ENCODE data around the gene GATD1. TPM values are rescaled to one million over a fixed set of nuclear protein-coding genes. Genes with fewer than 3 reads are reported as not detected.

The GATD1 gene
- total and polyA plus RNA-seq, 2 donors: 13.0 to 31.2 TPM

GRCh38 chr11:803770-804598 lies 26.7 kb upstream of the GATD1 start:
- peak overlapping the region; percentile 70 to 73 for H3K4me3 ChIP-seq (ENCODE audit: low read length in 2 of 2)
- H3K27ac ChIP-seq (ENCODE audit: low read depth in 1 of 2, low read length in 1 of 2): peak overlapping the region in 1 of 2 donors; percentile 95
- H3K36me3 ChIP-seq (ENCODE audit: control insufficient read depth in 2 of 2, insufficient read depth in 2 of 2, low read length in 1 of 2): peaks cover 37 to 41% of the 10 kb centered on the region in 2 donors
- peaks cover 26 to 34% of the 10 kb centered on the region in 2 donors for H3K4me1 ChIP-seq (ENCODE audit: control insufficient read depth in 2 of 2, insufficient read depth in 2 of 2, low read length in 2 of 2)
- DNase-seq (ENCODE audit: low read depth in 6 of 9, low spot score in 9 of 9): no peak
- H3K27me3 ChIP-seq (ENCODE audit: control insufficient read depth in 2 of 2, insufficient read depth in 1 of 2, low read length in 1 of 2): no peaks in the 10 kb centered on the region
- peaks cover 0 to 5% of the 10 kb centered on the region in 2 donors for H3K9me3 ChIP-seq (ENCODE audit: control insufficient read depth in 2 of 2, insufficient read depth in 1 of 2, low read length in 1 of 2)
- 60% methylated on average over 26 of the region's 26 CpGs for WGBS

- Histone ChIP-seq H3K4me3 (ENCODE audit: low read length in 2 of 2) (no peak overlapping the region), H3K27me3 (ENCODE audit: control insufficient read depth in 2 of 2, insufficient read depth in 1 of 2, low read length in 1 of 2) (no peaks in the 10 kb centered on the region), H3K36me3 (ENCODE audit: control insufficient read depth in 2 of 2, insufficient read depth in 2 of 2, low read length in 1 of 2) (peaks cover 38 to 43% of the 10 kb centered on the region in 2 donors), H3K27ac (ENCODE audit: low read depth in 1 of 2, low read length in 1 of 2) (no peak overlapping the region), H3K4me1 (ENCODE audit: control insufficient read depth in 2 of 2, insufficient read depth in 2 of 2, low read length in 2 of 2) (peaks cover 24 to 31% of the 10 kb centered on the region in 2 donors), H3K9me3 (ENCODE audit: control insufficient read depth in 2 of 2, insufficient read depth in 1 of 2, low read length in 1 of 2) (peaks cover 0 to 5% of the 10 kb centered on the region in 2 donors)
- WGBS: 93% methylated on average over 8 of the region's 8 CpGs
- no peak for DNase-seq (ENCODE audit: low read depth in 6 of 9, low spot score in 9 of 9)
These were observed 26.1 kb upstream of the GATD1 start for GRCh38 chr11:803467-803742.

- no peaks in the 10 kb centered on the region for H3K27me3 ChIP-seq (ENCODE audit: control insufficient read depth in 2 of 2, insufficient read depth in 1 of 2, low read length in 1 of 2)
- 96% methylated on average over 28 of the region's 28 CpGs for WGBS
- peaks cover 38 to 43% of the 10 kb centered on the region in 2 donors for H3K36me3 ChIP-seq (ENCODE audit: control insufficient read depth in 2 of 2, insufficient read depth in 2 of 2, low read length in 1 of 2)
- no peak overlapping the region for H3K4me3 ChIP-seq (ENCODE audit: low read length in 2 of 2)
- H3K9me3 ChIP-seq (ENCODE audit: control insufficient read depth in 2 of 2, insufficient read depth in 1 of 2, low read length in 1 of 2): peaks cover 0 to 5% of the 10 kb centered on the region in 2 donors
- H3K27ac ChIP-seq (ENCODE audit: low read depth in 1 of 2, low read length in 1 of 2): no peak overlapping the region
- DNase-seq (ENCODE audit: low read depth in 6 of 9, low spot score in 9 of 9): no peak
- peaks cover 25 to 30% of the 10 kb centered on the region in 2 donors for H3K4me1 ChIP-seq (ENCODE audit: control insufficient read depth in 2 of 2, insufficient read depth in 2 of 2, low read length in 2 of 2)
These were observed 25.6 kb upstream of the GATD1 start for GRCh38 chr11:802693-803466.

GRCh38 chr11:802018-802617 lies 24.8 kb upstream of the GATD1 start:
- DNase-seq (ENCODE audit: low read depth in 6 of 9, low spot score in 9 of 9): no peak
- H3K27ac ChIP-seq (ENCODE audit: low read depth in 1 of 2, low read length in 1 of 2): no peak overlapping the region
- over 99% methylated on average over 21 of the region's 21 CpGs for WGBS
- H3K4me3 ChIP-seq (ENCODE audit: low read length in 2 of 2): no peak overlapping the region
- H3K9me3 ChIP-seq (ENCODE audit: control insufficient read depth in 2 of 2, insufficient read depth in 1 of 2, low read length in 1 of 2): peaks cover 0 to 5% of the 10 kb centered on the region in 2 donors
- no peaks in the 10 kb centered on the region for H3K27me3 ChIP-seq (ENCODE audit: control insufficient read depth in 2 of 2, insufficient read depth in 1 of 2, low read length in 1 of 2)
- H3K36me3 ChIP-seq (ENCODE audit: control insufficient read depth in 2 of 2, insufficient read depth in 2 of 2, low read length in 1 of 2): peaks cover 38 to 43% of the 10 kb centered on the region in 2 donors
- peaks cover 25 to 37% of the 10 kb centered on the region in 2 donors for H3K4me1 ChIP-seq (ENCODE audit: control insufficient read depth in 2 of 2, insufficient read depth in 2 of 2, low read length in 2 of 2)

GRCh38 chr11:801097-801780 lies 24.0 kb upstream of the GATD1 start:
- Histone ChIP-seq H3K27me3 (ENCODE audit: control insufficient read depth in 2 of 2, insufficient read depth in 1 of 2, low read length in 1 of 2) (no peaks in the 10 kb centered on the region), H3K4me3 (ENCODE audit: low read length in 2 of 2) (no peak overlapping the region), H3K27ac (ENCODE audit: low read depth in 1 of 2, low read length in 1 of 2) (no peak overlapping the region), H3K4me1 (ENCODE audit: control insufficient read depth in 2 of 2, insufficient read depth in 2 of 2, low read length in 2 of 2) (peaks cover 34 to 46% of the 10 kb centered on the region in 2 donors), H3K36me3 (ENCODE audit: control insufficient read depth in 2 of 2, insufficient read depth in 2 of 2, low read length in 1 of 2) (peaks cover 38 to 43% of the 10 kb centered on the region in 2 donors), H3K9me3 (ENCODE audit: control insufficient read depth in 2 of 2, insufficient read depth in 1 of 2, low read length in 1 of 2) (peaks cover 0 to 5% of the 10 kb centered on the region in 2 donors)
- no peak for DNase-seq (ENCODE audit: low read depth in 6 of 9, low spot score in 9 of 9)
- 97% methylated on average over 20 of the region's 20 CpGs for WGBS

- no peaks in the 10 kb centered on the region for H3K27me3 ChIP-seq (ENCODE audit: control insufficient read depth in 2 of 2, insufficient read depth in 1 of 2, low read length in 1 of 2)
- no peak for DNase-seq (ENCODE audit: low read depth in 6 of 9, low spot score in 9 of 9)
- H3K9me3 ChIP-seq (ENCODE audit: control insufficient read depth in 2 of 2, insufficient read depth in 1 of 2, low read length in 1 of 2): peaks cover 0 to 7% of the 10 kb centered on the region in 2 donors
- H3K36me3 ChIP-seq (ENCODE audit: control insufficient read depth in 2 of 2, insufficient read depth in 2 of 2, low read length in 1 of 2): peaks cover 38 to 43% of the 10 kb centered on the region in 2 donors
- 95% methylated on average over 30 of the region's 30 CpGs for WGBS
- peaks cover 37 to 50% of the 10 kb centered on the region in 2 donors for H3K4me1 ChIP-seq (ENCODE audit: control insufficient read depth in 2 of 2, insufficient read depth in 2 of 2, low read length in 2 of 2)
- no peak overlapping the region for H3K4me3 ChIP-seq (ENCODE audit: low read length in 2 of 2)
- H3K27ac ChIP-seq (ENCODE audit: low read depth in 1 of 2, low read length in 1 of 2): no peak overlapping the region
These were observed 23.2 kb upstream of the GATD1 start for GRCh38 chr11:800473-800872.

- Histone ChIP-seq H3K27ac (ENCODE audit: low read depth in 1 of 2, low read length in 1 of 2) (no peak overlapping the region), H3K4me3 (ENCODE audit: low read length in 2 of 2) (no peak overlapping the region), H3K36me3 (ENCODE audit: control insufficient read depth in 2 of 2, insufficient read depth in 2 of 2, low read length in 1 of 2) (peaks cover 38 to 43% of the 10 kb centered on the region in 2 donors), H3K9me3 (ENCODE audit: control insufficient read depth in 2 of 2, insufficient read depth in 1 of 2, low read length in 1 of 2) (peaks cover 0 to 3% of the 10 kb centered on the region in 2 donors), H3K4me1 (ENCODE audit: control insufficient read depth in 2 of 2, insufficient read depth in 2 of 2, low read length in 2 of 2) (peaks cover 37 to 54% of the 10 kb centered on the region in 2 donors), H3K27me3 (ENCODE audit: control insufficient read depth in 2 of 2, insufficient read depth in 1 of 2, low read length in 1 of 2) (no peaks in the 10 kb centered on the region)
- 98% methylated on average over 32 of the region's 32 CpGs for WGBS
- DNase-seq (ENCODE audit: low read depth in 6 of 9, low spot score in 9 of 9): no peak
These were observed 22.5 kb upstream of the GATD1 start for GRCh38 chr11:799641-800316.

- H3K4me3 ChIP-seq (ENCODE audit: low read length in 2 of 2): peak within 1 kb of the TSS; percentile 81 to 82
- no peaks in the 10 kb centered on the region for H3K27me3 ChIP-seq (ENCODE audit: control insufficient read depth in 2 of 2, insufficient read depth in 1 of 2, low read length in 1 of 2)
- peak in 5 of 9 donors; percentile 57 to 83 (median 75) for DNase-seq (ENCODE audit: low read depth in 6 of 9, low spot score in 9 of 9)
- peaks cover 37 to 56% of the 10 kb centered on the region in 2 donors for H3K36me3 ChIP-seq (ENCODE audit: control insufficient read depth in 2 of 2, insufficient read depth in 2 of 2, low read length in 1 of 2)
- H3K27ac ChIP-seq (ENCODE audit: low read depth in 1 of 2, low read length in 1 of 2): peak within 1 kb of the TSS; percentile 90 to 92
- H3K9me3 ChIP-seq (ENCODE audit: control insufficient read depth in 2 of 2, insufficient read depth in 1 of 2, low read length in 1 of 2): peaks cover 0 to 3% of the 10 kb centered on the region in 2 donors
- peaks cover 22 to 38% of the 10 kb centered on the region in 2 donors for H3K4me1 ChIP-seq (ENCODE audit: control insufficient read depth in 2 of 2, insufficient read depth in 2 of 2, low read length in 2 of 2)
- WGBS: 4% methylated on average over 69 of the region's 69 CpGs
These were observed 20.9 kb upstream of the GATD1 start, which contains the start of gene SLC25A22 for GRCh38 chr11:798093-798713. Gene SLC25A22, minus strand, starts transcription at chr11:798281. Its CDS starts 3,275 bp downstream, at chr11:795006.
